Activated T-cell treated with anti-CD3 and anti-CD28 coated beads for 1 hour (primary cell): ENCODE data around the gene C11orf54.
"Not testable (repeated sequence)": the region's sequence is repeated elsewhere in the genome, so short reads cannot be mapped to it uniquely, and the experiment has no call there.

Experiments used
- DNase-seq: peaks from one replicate; pipeline ENCODE4 v3.0.0-alpha.2; 2020; ENCODE audit warnings: low read depth

C11orf54 gene

DNA sequence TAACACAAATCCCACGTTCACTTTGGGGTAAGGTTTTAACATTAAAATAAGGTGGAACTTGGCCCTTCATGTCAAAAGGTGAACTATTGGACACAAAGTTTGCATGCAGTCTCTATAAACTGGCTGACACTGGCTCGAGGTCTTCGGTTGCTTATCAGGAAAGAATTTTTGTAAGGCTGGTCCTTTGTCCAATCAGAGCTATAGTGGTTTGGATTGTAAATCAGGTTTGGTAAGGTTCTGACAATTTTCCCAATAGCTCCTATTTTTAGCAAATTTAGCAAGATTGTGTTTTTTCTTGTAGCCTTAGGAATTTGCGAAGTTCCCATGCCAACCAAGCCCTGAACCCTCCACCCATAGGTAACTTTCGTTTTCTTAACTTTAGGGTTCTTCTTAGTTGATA, 25.0 kb downstream of the C11orf54 start:
- DNase-seq: no peak

DNA sequence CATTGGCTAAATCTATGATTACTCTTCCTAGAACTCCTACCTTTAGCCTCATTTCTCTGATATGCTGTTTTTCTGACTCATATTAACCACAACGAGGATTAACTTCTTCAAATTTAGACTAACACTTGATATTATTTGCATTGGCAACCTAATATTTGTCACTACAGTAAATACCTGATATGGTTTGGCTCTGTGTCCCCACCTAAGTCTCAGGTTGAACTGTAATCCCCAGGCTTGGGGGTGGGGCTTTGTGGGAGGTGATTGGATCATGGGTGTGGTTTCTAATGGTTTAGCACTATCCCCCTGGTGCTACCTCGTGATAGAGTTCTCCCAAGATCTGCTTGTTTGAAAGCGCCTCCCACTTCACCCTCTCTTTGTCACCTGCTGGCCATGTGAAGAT, 25.5 kb downstream of the C11orf54 start:
- no peak for DNase-seq

DNA sequence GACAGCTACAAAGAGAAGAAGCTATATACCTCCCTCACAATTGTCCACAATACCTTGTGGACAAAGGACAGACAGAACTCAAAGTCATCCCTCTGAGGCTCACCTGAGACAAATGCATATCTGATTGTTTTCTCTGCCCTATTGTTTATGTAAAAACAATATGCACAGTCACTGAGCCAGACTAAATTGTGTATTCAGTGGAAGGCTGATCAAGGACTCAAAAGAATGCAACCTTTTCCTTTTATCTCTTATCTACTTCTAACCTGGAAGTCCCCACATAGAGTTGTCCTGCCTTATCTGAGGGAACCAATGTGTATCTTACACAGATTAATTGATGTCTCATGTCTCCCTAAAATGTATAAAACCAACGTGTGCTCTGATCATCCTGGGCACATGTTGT, 28.7 kb downstream of the C11orf54 start:
- DNase-seq: no peak

DNA sequence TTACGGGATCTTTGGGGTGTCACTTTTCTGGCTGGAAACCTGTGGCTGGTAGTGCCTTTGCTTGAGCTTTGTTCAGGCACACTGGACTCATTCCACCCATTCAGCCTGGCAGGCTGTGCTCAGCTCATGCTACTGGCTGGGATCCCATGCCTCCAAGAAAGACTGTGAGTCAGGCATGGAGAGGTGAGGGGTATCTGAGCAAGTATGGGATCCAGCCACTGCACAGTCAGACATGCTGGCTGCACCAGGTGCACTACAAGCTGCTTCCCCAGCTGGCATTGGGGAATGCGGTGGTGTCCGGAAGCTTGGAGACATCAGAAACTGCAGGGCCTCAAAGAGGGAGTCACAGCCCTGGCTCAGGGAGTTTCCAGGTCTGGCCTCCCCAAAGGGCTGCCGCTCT, 30.7 kb downstream of the C11orf54 start:
- no peak for DNase-seq

DNA sequence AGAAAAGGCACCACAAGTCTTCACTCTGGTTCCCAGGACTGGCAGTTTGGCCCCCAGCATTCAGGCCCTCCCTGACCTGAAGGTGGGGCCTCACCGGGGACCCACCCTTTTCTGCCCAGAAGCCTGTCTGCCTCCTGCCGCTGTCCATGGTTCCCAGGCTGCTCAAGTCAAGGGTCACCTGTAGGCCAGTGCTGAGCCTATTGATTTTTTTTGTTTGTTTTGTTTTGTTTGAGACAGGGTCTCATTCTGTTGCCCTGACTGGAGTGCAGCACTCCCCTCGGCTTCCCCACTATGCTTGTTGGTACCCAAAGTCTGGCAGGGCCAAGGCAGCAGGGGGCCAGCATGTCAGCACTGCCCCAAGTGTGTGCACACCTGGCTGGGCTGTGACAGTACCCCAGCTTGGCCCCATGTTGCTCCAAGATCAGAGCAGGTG, 31.6 kb downstream of the C11orf54 start:
- no peak for DNase-seq

DNA sequence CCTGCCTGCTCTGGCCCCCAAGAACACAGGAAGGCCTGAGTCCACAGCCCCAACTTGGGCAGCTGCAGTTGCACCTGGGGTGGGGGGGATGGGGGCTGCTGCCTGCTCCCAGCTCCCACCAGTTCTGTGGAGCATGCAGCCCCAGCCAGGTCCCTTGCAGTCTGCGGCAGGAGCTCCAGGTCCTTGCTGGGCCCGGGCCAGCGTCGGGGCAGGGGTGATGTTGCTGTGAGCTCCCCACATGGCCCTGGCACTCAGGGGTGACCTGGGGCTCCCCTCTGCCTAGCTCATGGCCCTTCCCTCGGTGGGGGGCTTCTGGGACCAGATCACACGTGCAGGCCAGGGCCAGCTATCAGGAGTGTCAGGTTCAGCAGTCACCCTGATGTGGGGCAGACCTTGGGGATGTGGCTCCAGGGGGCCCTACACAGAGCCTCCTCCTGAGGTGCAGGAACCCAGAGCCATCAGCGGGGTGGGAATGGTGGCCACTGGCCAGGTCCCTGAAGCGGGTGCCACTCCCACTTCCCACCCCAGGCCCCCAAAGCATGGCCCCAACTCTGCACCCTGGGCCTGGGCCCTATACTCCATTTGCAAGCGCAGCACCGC, 32.2 kb downstream of the C11orf54 start:
- no peak for DNase-seq

DNA sequence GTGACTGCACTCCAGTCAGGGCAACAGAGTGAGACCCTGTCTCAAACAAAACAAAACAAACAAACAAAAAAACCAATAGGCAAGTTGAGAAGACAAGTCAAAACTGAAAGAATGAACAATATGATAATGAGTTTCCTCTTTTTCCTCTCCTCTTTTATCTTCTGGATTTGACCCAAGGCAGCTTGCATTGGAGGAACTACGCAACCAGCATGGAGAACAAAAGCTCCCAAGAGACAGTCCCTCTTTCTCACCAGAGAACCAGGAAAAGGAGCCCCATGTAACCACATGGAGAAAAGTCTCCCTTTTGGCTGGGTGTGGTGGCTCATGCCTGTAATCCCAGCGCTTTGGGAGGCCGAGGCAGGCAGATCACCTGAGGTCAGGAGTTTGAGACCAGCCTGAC, 33.1 kb downstream of the C11orf54 start:
- DNase-seq: not testable (repeated sequence)

DNA sequence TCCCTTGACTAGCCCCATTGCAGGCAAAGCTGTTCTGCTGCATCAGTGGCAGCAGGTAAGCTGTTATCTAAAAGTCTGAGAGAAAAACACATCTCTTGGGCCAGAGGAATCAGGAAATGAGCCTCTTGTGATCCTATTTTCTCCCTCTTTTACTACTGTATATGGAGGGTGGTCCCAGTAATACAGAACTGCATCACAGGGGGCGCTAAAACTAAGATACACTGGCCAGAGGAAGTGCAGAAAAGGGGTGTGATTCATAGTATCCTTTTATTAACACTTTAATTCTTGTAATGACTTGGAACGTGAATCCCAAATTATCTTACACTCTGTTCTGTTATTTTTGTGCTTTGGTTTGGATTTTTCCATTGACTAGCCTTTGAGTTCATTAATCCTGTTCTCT, 33.8 kb downstream of the C11orf54 start:
- DNase-seq: no peak

DNA sequence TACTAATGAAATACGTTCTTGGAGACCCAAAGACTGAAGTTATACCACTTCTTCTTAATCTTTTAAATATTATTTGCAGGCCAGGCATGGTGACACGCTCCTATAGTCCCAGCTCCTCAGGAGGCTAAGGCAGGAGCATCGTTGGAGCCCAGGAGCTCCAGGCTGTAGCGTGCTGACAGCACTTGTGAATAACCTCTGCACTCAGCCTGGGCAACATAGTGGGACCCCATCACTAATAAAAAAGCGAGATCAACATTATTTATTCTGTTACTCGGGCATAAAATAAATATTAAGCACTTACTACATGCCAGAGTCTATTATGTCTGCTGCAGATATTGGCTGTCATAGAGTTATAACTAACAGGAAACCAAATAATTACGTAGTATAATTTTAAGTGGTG, 41.9 kb downstream of the C11orf54 start:
- no peak for DNase-seq

DNA sequence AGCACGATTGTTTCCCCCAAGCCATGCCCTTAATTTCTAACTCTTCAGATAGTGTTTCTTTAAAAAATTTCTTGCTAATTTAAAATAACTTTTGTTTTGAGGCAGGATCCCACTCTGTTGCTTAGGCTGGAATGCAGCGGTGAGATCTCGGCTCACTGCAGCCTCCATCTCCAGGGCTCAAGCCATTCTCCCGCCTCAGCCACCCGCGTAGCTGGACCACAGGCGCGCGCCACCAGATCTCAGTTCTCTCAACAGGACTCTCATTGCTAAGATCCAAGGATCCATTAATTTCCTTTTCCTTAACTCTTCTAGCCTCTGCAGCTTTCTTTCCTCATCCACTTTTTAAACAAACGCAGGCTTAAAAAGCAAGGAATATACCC, 42.3 kb downstream of the C11orf54 start:
- DNase-seq: no peak

DNA sequence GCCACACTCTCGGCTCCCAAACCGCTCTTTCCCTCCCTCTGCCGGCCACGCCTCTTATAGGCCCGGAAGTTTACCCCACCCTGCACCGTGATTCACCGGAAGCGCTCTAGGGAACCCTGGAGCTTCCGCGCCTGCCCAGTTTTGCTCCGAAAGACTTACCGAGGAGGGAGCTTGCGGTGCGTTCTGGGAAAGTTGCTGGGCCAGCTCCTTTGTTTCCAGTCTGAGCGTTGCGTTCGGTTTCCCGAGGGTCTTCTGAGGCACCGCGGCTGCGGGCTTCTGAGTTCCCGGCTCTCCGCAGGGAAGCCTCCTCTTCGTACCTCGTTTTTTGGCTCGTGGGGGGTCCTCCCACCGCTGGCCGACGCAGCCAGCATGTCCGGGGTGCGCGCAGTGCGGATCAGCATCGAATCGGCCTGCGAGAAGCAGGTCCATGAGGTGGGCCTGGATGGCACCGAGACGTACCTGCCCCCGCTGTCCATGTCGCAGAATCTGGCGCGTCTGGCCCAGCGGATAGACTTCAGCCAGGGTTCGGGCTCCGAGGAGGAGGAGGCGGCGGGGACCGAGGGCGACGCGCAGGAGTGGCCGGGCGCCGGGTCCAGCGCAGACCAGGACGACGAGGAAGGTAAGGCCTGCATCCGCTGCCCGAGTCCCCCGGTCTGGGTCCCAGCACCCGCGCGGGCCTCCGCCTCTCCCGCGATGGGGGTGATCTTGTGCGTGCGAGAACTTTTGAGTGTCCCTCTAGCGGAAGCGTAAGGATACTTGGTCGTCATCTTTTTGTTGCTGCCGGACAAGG, 42.9 kb downstream of the C11orf54 start, which contains the start of gene MED17:
TSS of gene MED17 (plus strand) at position 138 of the 790 bp plus-strand sequence. CDS start at position 370, 232 bp downstream.
- peak; percentile 85 for DNase-seq

DNA sequence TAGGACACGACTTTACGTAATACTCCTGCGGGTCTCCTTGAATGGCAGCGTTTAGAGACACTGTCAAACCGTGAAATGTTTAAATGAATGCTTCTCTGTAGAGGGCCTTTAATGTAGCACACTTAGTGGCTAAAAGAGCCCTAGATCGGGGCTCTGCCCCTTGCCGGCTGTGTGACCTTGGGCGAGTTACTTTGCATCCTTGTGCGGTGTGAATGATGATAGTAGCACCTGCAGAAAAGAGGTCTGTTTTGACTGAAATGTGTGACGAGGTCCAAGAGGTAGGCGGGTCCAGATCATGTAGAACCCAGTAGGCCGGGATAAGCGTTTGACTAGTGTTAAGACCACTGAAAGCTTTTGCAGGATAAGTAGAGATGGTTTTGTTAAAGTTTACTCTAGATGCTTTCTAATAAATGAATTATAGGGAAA, 43.5 kb downstream of the C11orf54 start:
- no peak for DNase-seq

DNA sequence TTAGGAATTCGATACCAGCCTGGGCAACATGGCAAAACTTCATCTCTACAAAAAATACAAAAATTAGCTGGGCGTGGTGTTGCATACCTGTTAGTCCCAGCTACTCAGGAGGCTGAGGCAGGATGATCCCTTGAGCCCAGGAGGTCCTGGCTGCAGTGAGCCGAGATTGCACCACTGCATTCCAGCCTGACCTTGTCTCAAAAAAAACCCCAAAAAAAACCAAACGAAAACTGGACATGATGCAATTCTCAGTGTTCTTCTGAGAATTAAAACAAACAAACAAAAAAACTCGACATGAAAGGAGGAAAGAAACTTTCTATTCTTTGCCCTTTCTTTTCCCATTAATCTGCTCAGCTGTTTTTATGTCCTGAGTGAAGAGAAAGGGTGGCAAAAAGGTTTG, 50.0 kb downstream of the C11orf54 start:
- DNase-seq: no peak

DNA sequence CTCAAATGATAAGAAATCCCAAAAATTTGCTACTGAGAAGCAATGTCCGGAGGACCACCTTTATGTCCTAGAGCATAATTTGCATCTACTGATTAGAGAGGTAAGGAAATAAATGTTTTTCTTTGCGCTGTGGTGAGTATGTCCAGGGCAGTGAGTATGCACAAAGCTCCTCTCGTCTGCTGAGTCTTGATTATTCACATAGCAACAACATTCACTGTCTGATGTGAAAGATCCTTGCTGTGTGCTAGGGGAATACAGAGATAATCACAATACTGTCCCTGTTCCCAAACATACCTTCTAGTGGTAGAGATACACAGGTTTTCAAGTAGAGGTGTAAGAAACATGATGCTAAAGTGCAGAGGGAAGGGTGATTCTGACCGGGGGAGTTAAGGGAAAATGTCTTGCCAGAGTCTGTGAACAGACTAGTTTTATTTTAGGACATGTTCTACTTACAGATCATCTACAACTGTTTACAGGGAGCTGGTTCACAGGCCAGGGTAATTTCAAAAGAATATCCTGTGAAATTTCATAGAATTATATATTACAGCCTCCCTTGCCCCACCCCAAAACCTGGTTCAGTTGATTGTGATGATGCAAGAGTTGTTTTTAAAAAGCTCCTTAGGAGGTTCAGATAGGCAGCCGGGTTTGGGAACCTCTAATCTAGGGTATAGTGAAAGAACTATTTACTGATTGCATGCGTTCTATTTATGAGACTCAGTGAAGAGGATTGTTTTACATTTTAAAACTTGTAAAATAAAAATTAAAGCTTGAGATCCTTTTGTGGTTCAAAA, 55.2 kb downstream of the C11orf54 start:
- no peak for DNase-seq

DNA sequence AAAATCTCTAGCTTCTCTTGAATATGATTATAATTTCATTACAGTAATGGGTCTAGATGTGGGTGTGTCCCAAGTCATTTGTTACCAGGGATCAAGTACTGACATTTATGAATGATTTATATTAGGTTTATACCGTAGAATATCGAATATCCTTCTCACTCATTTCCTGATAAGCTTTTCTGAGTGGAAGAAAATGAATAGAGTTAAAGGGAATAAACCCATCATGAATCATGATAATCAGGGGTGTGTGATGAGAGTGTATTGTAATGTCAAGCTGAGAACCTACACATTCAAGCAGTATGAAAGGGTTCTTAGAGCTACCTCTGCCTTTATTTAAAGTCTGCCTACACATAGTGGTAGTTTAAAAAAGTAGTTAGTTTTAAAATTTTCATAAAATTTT, 59.9 kb downstream of the C11orf54 start:
- no peak for DNase-seq

DNA sequence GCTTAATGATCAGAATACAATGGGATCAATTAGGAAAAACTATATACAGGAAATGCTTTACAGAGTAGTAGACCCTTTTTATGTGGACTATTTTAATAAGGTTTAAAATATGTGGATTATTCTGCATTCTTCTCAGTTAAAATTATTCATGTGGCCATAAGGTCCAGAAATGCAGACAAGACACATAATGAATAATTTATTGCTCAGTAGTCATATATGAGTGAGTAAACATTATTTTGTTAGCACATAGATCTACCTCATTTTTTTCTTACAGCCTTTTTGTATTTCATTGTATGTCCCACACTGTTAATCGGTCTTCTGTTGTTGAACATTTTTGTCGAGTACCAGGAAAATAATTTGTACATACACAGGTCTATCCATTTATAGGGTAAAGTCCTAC, 63.4 kb downstream of the C11orf54 start:
- no peak for DNase-seq

DNA sequence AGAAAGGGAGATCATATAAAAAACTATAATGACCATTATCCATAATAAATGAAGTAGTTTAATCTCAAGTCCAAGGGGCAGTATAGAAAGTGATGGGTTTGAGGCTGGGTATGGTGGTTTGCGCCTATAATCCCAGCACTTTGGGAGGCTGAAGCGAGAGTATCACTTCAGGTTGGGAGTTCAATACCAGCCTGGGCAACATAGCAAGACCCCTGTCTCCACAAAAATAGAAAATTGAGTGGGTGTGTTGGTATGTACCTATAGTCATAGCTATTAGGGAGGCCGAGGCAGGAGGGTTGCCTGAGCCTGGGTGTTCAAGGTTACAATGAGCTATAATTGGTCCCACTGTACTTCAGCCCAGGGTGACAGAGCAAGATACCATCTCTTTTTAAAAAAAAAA, 66.5 kb downstream of the C11orf54 start:
- DNase-seq: no peak

DNA sequence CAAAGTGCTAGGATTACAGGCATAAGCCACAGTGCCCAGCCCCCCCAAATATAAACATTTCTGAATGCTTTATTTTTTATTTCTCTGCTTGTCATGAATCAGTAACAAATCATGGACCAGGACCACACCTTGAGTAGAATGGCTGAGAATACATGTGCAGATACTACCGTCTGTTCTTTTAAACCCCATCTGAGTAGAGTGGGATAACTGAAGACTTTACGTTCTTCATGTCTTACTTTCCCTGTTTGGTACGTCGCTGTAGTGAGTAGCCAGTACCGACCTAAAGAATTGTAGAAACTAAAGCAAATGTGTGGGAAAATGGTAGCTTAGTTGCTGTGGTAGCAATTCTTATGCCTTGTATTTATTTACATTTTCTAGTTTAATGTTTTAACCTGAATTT, 72.5 kb downstream of the C11orf54 start:
- DNase-seq: no peak
